ENCODE results near the gene CHD5.

GRCh38 chr1:6117064-6117463 lies 63.1 kb downstream of the CHD5 start:
- TF ChIP-seq CTCF (IDR thresholded peaks at IDR 0.05; ENCODE audit: low read depth, low read length) (no peak), MAX (IDR thresholded peaks at IDR 0.05; ENCODE audit: low read depth, low read length) (no peak), POLR2A (IDR thresholded peaks at IDR 0.05; ENCODE audit: extremely low read depth, insufficient read length) (no peak), MYC (IDR thresholded peaks at IDR 0.05; ENCODE audit: low read depth, low read length) (no peak)
